NCI-H2227 (cell line): ENCODE measurements around the gene DMBX1.

Source experiments
- DNase-seq: peaks from one replicate; lab custom pipeline; 2025; ENCODE audit not compliant: unreplicated experiment; lab: John Stamatoyannopoulos, UW

Gene DMBX1

GRCh38 chr1:46480959-46481646 is 8.5 kb upstream of the DMBX1 start:
- no peak for DNase-seq

- no peak for DNase-seq
Measured at GRCh38 chr1:46481961-46482360, 7.7 kb upstream of the DMBX1 start.

GRCh38 chr1:46483589-46483988 is 6.0 kb upstream of the DMBX1 start:
- DNase-seq: no peak

- DNase-seq: no peak
Measured at GRCh38 chr1:46484783-46485490, 4.7 kb upstream of the DMBX1 start.

- peak; percentile 74 for DNase-seq
Measured at GRCh38 chr1:46485564-46486431, 3.8 kb upstream of the DMBX1 start.

- no peak for DNase-seq
Measured at GRCh38 chr1:46486432-46487015, 3.1 kb upstream of the DMBX1 start.

GRCh38 chr1:46487818-46488218 is 1.8 kb upstream of the DMBX1 start:
- DNase-seq: peak; percentile 41

GRCh38 chr1:46488343-46489168 is 1.1 kb upstream of the DMBX1 start:
- no peak for DNase-seq

- DNase-seq: no peak
Measured at GRCh38 chr1:46489169-46489637, 433 bp upstream of the DMBX1 start.

GRCh38 chr1:46490406-46490655 is 695 bp downstream of the DMBX1 start:
- DNase-seq: peak; percentile 48

- no peak for DNase-seq
Measured at GRCh38 chr1:46490656-46491442, 1.2 kb downstream of the DMBX1 start.

GRCh38 chr1:46491443-46492268 is 2.0 kb downstream of the DMBX1 start:
- no peak for DNase-seq

- DNase-seq: no peak
Measured at GRCh38 chr1:46492269-46492853, 2.7 kb downstream of the DMBX1 start.

- DNase-seq: no peak
Measured at GRCh38 chr1:46492871-46493270, 3.2 kb downstream of the DMBX1 start.

- DNase-seq: no peak
Measured at GRCh38 chr1:46493316-46494032, 3.8 kb downstream of the DMBX1 start.

- DNase-seq: no peak
Measured at GRCh38 chr1:46494910-46495309, 5.3 kb downstream of the DMBX1 start.

- no peak for DNase-seq
Measured at GRCh38 chr1:46495778-46496177, 6.1 kb downstream of the DMBX1 start.

- no peak for DNase-seq
Measured at GRCh38 chr1:46496505-46496904, 6.9 kb downstream of the DMBX1 start.
